CD4-positive, alpha-beta T cell treated with Interleukin-1 beta for 1 hour (primary cell): ENCODE data around the gene SNX25.

Experiments used
- DNase-seq, 2 donors: peaks; one replicate each; pipeline ENCODE4 v3.0.0-alpha.2; 2020 to 2022

The SNX25 gene

DNA sequence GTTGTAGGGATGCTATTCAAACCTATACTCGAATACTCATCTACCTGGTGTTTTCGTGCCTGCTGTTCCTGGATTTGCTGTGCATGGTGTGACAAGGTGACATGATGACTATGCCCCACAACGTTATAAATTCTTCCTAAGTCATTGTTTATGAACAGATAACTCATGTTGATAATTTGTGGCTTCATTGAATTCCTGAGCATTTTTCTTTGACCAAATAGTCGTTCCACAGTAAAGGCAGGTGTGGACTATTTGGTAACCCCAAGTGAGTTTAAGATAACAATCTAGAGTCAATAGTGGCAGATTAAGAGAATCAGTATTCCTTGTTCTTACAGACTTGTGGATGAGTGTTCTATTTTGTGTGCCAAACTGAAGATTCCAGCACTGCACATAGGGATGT, 59.9 kb downstream of the SNX25 start:
- DNase-seq, result no peak

DNA sequence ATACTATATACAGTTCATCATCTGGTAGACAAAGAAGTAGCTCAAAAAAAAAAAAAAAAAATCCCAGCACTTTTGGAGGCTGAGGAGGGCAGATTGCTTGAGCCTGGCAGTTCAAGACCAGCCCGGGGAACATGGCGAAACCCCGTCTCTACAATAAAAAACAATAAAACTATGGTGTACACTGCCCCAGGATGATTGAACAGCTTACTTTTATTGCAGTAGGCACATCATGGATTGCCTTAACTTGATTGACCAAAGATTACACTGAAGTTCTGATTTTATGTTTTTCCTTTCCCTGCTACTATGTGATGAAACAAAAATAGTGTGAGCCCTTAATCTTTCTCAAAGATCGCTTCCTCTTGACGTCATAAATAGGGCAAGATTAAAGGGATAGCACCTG, 60.6 kb downstream of the SNX25 start:
- no peak for DNase-seq

DNA sequence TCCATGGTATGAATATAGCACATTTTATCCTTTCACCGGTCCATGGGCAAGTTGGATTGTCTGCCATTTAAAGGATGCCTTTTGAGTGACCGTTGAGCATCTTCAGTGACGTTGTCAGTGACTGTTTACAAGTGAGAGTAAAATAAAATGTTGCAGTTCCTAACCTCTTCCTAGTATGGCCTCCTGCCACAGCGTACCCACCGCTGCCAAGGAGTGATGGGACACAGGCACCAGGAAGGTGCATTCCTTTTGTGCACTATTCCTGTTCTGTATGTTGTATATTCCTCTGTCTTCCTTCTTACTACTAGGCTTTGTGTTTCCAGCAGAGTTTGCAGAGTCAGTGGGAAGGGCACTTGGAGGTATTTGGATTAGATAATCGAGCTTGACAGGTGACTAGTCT, 61.5 kb downstream of the SNX25 start:
- DNase-seq, result no peak

GRCh38 chr4:185272245-185272644, 62.8 kb downstream of the SNX25 start:
- no peak for DNase-seq

GRCh38 chr4:185275501-185275900, 66.1 kb downstream of the SNX25 start:
- no peak for DNase-seq

DNA sequence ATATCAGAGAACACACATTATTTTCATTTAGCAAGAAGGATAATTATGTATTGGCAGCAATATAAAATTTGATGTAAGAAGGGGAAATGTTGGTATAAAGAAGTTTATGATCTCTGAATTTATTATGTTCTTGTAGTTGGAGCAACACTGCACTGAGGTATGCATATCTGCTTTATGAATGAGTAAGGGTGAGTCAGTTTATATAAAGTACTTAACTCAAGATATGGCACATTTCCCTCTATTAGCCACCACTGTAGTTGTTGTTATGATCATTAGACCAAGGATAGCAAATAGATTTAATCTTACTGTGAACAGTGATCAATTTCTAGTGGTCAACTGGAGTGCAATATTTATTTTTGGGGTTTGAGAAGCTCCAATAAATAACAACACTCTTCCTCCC, 66.6 kb downstream of the SNX25 start:
- DNase-seq, result no peak

GRCh38 chr4:185278716-185279115, 69.3 kb downstream of the SNX25 start:
- no peak for DNase-seq

GRCh38 chr4:185280608-185281007, 71.2 kb downstream of the SNX25 start:
- DNase-seq, result no peak

GRCh38 chr4:185282968-185283367, 73.6 kb downstream of the SNX25 start:
- DNase-seq, result no peak

DNA sequence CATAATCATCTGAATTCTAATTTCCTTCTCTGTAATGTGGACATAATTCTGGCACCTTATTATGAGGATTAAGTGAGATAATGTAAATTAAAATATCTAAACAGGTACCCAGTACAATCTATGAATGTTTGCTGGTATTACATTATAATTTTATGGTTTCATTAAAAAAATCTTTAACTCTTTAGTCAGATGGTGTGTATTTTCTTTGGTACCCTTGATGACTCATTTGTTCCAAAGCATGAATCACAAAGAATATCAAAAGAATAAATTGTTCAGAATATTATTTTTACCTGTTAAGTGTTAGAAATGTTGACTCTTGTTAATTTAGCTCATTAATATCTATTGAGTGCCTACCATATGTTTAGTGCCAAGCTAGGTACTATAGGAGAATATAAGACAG, 74.3 kb downstream of the SNX25 start:
- no peak for DNase-seq

GRCh38 chr4:185285632-185286393, 76.4 kb downstream of the SNX25 start:
- DNase-seq, result no peak

- no peak for DNase-seq
Observed at GRCh38 chr4:185286571-185286970, 77.2 kb downstream of the SNX25 start.

DNA sequence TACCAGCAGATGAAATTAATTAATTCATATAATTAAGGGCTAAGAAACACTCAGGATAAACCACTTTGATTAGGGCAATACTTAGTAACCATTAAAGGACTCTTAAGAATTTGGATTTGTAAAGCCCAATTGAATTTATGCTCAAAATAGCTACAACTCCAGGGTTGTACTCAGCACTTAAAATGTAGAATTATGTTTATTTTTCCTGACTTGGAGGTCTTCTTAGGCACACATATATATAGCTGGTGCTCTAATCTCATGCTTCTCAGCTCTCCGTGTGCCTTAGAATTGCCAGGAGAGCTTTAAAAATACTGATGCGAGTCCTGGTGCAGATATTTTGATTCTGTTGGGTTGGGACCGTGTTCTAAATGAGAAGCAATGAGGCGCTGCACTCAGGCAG, 77.6 kb downstream of the SNX25 start:
- no peak for DNase-seq

- no peak for DNase-seq
Observed at GRCh38 chr4:185290018-185290607, 80.7 kb downstream of the SNX25 start.

- no peak for DNase-seq
Observed at GRCh38 chr4:185290656-185291055, 81.3 kb downstream of the SNX25 start.

DNA sequence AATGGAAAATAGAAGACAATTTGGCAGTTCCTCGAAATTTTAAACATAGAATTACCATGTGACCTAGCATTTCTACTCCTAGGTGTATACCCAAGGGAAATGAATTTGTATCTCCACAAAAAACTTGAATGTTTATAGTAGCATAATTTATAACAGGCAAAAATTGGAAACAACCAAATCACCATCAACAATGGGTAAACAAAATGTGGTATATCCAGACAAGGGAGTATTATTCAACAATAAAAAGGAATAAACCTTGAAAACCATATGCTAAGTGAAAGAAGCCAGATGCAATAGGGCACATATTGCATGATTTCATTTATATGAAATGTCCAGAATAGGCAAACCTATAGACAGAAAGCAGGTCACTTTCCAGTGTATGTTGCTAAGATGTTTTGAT, 83.8 kb downstream of the SNX25 start:
- DNase-seq, result no peak

GRCh38 chr4:185296665-185297460, 87.5 kb downstream of the SNX25 start:
- no peak for DNase-seq

DNA sequence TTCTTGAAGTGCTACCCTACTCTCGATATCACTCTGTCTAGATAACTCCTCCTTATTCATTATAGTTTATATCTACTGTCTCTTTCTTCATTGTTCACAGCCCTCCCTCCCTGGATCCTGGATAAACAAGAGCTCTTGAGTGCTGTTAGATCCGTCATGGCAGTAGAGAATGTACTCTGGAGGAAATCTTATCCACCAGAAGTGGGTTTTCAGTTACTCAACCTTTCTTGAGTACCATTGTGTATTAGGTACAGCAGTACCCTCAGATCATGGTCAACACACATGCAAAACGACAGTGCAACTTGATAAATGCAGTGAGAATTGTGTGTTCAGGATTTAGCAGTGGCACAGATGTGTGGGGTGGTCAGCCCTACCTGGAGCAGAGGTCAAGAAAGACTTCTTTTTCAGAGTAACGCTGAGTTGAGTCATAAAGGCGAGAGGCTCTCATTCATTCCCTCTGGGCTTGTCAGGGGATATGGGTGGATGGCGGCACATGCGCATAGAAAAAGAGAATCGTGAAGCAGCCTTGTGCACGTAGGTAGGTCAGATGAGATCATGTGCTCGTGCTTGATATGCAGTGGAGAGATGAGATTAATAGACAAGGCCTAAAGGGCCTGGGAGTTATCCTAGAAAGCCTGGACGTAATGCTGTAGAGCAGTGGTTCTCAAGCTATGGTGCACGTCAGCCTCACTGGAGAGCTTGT, 89.5 kb downstream of the SNX25 start:
- DNase-seq, result no peak

DNA sequence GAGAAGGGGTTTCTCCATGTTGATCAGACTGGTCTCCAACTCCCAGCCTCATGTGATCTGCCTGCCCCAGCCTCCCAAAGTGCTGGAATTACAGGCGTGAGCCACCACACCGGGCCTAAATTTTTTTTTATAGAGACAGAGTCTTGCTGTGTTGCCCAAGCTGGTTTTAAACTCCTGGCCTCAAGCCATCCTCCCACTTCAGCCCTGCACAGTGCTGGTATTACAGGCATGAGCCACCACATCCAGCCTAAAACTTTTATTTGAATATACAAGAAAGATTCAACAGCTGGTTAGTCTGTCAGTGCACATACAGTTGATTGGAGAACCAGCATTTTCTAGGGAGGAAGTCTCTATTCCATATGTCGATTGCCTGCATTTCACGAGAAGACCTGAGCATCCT, 95.1 kb downstream of the SNX25 start:
- no peak for DNase-seq

- peak; percentile 35 to 36 for DNase-seq
Observed at GRCh38 chr4:185304944-185305690, 95.7 kb downstream of the SNX25 start.

DNA sequence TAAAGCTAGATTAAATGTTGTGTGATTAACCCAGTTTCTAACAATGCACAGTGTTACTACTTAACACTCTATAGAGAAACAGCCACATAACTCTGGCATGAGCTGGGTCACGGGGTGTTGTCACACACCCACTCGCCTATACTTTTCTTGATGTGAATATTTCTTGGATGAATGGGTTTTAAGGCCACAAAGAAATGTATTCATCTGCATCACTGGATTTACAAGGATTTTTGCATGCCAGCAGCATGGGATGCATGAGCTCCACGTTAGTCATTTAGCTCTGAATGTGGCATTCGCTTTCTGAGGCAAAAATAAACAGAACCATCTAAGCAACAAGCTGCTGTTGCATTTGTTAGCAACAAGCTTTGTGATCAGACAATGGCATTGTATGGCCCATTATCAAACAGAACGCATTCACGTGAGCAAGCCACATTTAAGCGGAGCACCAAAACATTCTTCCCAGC, 96.6 kb downstream of the SNX25 start:
- DNase-seq, result no peak

- DNase-seq, result no peak
Observed at GRCh38 chr4:185307136-185307950, 97.9 kb downstream of the SNX25 start.
